ENCODE results near the gene SLC35F3.

GRCh38 chr1:234230414-234230862 lies 326.0 kb downstream of the SLC35F3 start:
- TF ChIP-seq TAF1 (IDR thresholded peaks at IDR 0.05; ENCODE audit: borderline replicate concordance, low read depth, low read length) (no peak), POLR2A (IDR thresholded peaks at IDR 0.05; ENCODE audit: low read depth, low read length) (no peak)
